ENCODE data around the gene RNF144B. TPM values are rescaled to one million over a fixed set of nuclear protein-coding genes. Genes with fewer than 3 reads are reported as not detected.
A peak's percentile ranks its signal among the peaks of the same experiment; 100 is the strongest.

RNF144B gene
- total and polyA plus RNA-seq, 2 of the 8 experiments (the other 6 are each of a cell fraction or from before 2014, with no cell fraction given) = 1.8 to 11.2 TPM

DNA sequence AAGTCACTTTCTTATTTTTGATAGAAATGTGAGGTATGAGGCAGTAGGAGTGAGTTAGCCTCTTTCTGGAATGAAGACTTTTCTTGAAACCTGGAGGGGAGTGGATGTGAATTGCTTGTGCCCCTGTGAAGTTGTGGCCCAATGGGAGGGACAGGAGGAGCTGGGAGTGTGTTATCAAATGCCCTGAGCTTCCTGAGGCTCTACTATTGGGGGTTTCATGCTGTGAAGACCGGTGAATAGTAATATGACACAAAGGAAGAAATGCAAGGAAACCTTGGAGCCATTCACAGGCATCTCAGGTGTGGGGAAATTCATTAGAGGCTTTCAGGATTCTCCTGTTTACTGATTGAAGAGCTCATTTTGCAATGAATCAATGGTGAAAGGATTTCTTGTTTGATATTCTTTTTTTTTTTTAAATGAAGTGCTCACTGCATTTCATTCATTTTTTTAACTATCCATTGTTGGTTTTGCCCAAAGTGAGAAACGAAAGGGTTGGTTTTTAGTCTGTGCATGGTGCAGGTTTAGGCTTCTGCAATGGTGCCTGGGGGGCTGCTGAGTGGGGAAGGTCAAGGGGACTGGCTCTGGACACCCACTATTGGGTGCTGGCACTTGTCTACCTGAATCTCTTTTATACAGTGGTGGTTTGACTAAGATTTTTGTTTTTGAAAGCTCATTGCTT is 8.2 kb downstream of the RNF144B start (continued):
- TF ChIP-seq, protein P1, sequence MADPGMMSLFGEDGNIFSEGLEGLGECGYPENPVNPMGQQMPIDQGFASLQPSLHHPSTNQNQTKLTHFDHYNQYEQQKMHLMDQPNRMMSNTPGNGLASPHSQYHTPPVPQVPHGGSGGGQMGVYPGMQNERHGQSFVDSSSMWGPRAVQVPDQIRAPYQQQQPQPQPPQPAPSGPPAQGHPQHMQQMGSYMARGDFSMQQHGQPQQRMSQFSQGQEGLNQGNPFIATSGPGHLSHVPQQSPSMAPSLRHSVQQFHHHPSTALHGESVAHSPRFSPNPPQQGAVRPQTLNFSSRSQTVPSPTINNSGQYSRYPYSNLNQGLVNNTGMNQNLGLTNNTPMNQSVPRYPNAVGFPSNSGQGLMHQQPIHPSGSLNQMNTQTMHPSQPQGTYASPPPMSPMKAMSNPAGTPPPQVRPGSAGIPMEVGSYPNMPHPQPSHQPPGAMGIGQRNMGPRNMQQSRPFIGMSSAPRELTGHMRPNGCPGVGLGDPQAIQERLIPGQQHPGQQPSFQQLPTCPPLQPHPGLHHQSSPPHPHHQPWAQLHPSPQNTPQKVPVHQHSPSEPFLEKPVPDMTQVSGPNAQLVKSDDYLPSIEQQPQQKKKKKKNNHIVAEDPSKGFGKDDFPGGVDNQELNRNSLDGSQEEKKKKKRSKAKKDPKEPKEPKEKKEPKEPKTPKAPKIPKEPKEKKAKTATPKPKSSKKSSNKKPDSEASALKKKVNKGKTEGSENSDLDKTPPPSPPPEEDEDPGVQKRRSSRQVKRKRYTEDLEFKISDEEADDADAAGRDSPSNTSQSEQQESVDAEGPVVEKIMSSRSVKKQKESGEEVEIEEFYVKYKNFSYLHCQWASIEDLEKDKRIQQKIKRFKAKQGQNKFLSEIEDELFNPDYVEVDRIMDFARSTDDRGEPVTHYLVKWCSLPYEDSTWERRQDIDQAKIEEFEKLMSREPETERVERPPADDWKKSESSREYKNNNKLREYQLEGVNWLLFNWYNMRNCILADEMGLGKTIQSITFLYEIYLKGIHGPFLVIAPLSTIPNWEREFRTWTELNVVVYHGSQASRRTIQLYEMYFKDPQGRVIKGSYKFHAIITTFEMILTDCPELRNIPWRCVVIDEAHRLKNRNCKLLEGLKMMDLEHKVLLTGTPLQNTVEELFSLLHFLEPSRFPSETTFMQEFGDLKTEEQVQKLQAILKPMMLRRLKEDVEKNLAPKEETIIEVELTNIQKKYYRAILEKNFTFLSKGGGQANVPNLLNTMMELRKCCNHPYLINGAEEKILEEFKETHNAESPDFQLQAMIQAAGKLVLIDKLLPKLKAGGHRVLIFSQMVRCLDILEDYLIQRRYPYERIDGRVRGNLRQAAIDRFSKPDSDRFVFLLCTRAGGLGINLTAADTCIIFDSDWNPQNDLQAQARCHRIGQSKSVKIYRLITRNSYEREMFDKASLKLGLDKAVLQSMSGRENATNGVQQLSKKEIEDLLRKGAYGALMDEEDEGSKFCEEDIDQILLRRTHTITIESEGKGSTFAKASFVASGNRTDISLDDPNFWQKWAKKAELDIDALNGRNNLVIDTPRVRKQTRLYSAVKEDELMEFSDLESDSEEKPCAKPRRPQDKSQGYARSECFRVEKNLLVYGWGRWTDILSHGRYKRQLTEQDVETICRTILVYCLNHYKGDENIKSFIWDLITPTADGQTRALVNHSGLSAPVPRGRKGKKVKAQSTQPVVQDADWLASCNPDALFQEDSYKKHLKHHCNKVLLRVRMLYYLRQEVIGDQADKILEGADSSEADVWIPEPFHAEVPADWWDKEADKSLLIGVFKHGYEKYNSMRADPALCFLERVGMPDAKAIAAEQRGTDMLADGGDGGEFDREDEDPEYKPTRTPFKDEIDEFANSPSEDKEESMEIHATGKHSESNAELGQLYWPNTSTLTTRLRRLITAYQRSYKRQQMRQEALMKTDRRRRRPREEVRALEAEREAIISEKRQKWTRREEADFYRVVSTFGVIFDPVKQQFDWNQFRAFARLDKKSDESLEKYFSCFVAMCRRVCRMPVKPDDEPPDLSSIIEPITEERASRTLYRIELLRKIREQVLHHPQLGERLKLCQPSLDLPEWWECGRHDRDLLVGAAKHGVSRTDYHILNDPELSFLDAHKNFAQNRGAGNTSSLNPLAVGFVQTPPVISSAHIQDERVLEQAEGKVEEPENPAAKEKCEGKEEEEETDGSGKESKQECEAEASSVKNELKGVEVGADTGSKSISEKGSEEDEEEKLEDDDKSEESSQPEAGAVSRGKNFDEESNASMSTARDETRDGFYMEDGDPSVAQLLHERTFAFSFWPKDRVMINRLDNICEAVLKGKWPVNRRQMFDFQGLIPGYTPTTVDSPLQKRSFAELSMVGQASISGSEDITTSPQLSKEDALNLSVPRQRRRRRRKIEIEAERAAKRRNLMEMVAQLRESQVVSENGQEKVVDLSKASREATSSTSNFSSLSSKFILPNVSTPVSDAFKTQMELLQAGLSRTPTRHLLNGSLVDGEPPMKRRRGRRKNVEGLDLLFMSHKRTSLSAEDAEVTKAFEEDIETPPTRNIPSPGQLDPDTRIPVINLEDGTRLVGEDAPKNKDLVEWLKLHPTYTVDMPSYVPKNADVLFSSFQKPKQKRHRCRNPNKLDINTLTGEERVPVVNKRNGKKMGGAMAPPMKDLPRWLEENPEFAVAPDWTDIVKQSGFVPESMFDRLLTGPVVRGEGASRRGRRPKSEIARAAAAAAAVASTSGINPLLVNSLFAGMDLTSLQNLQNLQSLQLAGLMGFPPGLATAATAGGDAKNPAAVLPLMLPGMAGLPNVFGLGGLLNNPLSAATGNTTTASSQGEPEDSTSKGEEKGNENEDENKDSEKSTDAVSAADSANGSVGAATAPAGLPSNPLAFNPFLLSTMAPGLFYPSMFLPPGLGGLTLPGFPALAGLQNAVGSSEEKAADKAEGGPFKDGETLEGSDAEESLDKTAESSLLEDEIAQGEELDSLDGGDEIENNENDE (IDR thresholded peaks at IDR 0.05; ENCODE audit: insufficient replicate concordance, low read length) = peak; percentile 39
- TF ChIP-seq CTBP2 (IDR thresholded peaks at IDR 0.05; ENCODE audit: borderline replicate concordance, insufficient read depth, insufficient read length, low read length) (no peak), TBP (IDR thresholded peaks at IDR 0.05; ENCODE audit: low read depth, low read length) (no peak), HDAC2 (IDR thresholded peaks at IDR 0.05; ENCODE audit: borderline replicate concordance in 1 of 2, low read depth in 2 of 2, low read length in 2 of 2) (peak in 1 of 2 experiments; percentile 89; a peak in 2 of 4 replicates), KDM1A (IDR thresholded peaks at IDR 0.05; ENCODE audit: borderline replicate concordance, low read length) (no peak), ASH2L (IDR thresholded peaks at IDR 0.05; ENCODE audit: low read length) (no peak), SRF (IDR thresholded peaks at IDR 0.05; ENCODE audit: low read depth, low read length) (no peak)
- TF ChIP-seq, protein P2, sequence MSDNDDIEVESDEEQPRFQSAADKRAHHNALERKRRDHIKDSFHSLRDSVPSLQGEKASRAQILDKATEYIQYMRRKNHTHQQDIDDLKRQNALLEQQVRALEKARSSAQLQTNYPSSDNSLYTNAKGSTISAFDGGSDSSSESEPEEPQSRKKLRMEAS (IDR thresholded peaks at IDR 0.05) = no peak
- TF ChIP-seq, protein P3, sequence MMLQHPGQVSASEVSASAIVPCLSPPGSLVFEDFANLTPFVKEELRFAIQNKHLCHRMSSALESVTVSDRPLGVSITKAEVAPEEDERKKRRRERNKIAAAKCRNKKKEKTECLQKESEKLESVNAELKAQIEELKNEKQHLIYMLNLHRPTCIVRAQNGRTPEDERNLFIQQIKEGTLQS (IDR thresholded peaks at IDR 0.05; ENCODE audit: insufficient read depth, low read depth, low read length) = no peak

Data from H1 (cell line).